ENCODE measurements around the gene POLR3B.
"Not testable (repeated sequence)": the region's sequence is repeated elsewhere in the genome, so short reads cannot be mapped to it uniquely, and the experiment has no call there.

The POLR3B gene

DNA sequence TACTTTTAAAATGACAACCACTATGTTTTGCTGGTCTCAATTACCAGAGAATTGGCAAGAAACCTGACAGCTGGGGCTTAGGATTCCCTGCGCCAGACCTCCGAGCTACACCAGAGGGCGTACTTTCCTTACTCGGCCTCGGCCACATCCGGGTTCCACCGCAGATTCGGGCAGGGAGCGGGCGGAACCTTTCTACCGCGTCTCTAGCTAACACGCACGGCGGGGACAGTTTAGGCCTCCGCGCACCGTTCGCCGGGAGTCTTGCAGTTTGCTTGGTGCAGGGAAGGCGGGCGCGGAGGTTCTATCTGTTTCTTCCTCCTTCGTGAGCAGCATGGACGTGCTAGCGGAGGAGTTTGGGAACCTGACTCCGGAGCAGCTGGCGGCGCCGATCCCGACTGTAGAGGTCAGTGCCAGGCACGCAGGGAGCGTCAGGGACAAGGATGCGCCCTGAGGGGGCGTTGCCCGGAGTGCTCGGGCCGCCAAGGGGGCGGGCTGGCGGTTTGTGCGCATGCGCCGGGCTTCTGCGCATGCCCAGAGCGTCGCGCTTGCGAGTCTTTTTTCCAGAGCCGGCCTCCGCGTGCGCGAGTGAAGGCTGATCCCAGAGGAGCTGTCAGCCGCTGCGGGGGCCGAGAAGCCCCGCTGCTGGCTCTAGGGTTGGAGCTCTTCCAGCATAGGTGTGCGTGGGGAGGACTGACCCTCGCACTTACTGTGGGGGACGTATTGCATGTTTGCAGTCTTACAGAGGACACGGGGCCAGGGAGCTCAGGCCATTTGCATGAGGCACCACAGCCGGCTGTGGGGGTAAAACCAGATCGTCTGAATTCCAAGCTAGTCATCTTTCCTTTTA is at the start of gene POLR3B:
POLR3B (plus strand) TSS at position 200 of the 847 bp plus-strand sequence; CDS start at position 332, 132 bp downstream.
- peak; percentile 89 to 95 (median 95) for DNase-seq (ENCODE audit: low read depth in 3 of 3)

DNA sequence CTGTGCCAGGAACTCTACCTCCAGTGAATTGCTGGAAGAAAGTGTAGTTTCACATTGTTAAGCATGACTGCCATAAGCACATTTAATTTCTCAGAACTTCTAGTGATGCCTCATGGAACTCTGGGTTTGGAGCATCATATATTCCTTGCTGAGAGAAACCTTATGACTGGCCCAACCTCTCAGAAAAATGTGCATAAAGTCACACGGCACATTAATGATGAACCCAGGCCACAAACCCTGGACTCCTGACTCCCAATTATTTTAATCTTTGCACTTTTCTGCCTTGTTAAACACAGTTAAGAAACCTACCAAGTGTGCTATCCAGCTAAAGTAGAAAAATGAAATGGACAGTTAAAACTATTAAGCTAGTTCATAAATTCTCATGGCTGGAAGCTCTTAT is 49.4 kb upstream of the POLR3B start:
- DNase-seq (ENCODE audit: low read depth in 3 of 3): no peak

DNA sequence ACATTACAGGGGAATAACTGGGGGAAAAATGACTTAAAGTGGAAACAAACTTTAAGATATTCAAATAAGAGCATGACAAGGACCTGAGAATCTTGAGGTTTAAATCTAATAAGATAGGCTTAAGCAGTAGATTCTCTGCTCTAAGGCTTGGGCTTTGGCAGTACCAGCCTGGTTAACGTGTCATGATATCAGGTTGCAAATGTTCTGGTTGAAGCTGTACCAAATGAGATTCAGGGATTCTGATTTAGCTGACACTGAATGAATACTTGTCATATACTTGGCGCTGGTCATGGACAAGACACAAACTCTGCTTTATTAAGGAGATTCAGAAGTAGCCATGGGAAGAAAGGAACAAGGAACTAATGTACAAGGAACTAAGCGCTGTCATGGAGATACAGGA is 48.9 kb upstream of the POLR3B start:
- DNase-seq (ENCODE audit: low read depth in 3 of 3): no peak

DNA sequence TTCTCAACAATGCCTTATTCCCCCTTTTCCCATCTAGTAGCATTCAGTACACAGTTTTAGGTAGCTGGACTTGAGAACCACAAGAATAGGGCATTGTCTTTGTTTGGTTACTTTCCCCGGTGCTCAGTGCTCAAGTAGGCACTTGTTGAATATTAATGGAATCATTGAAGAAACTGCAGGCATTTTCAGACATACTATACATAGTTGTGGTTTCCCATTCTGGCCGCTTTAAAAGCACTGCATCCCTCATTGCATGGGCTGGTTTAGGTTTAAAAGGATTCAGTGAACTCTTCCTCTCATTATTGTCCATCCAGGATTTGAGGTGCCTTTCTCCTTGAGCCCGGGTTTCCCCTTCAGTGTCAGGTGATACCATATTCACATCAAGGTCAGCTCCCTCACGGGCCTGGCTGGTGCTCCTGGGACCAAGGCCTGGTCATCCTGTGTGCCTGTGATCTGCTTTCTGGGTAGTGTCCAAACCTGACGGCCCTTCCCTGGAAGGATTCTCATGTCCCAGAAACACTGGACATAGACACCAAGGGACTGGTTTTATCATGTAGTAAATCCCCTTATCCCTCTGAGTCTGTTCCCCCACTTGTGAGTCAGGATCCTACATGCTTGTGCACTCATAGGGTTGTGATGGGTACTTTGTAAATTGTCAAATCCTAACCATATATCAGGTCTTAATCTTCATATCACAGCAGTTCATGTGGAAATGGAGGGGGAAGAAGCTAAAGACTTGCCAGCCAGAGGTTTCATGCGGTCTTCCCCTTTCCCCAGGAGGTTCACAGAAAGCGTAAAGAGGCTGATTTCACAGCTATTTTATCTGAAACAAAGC is 47.7 kb upstream of the POLR3B start:
- no peak for DNase-seq (ENCODE audit: low read depth in 3 of 3)

DNA sequence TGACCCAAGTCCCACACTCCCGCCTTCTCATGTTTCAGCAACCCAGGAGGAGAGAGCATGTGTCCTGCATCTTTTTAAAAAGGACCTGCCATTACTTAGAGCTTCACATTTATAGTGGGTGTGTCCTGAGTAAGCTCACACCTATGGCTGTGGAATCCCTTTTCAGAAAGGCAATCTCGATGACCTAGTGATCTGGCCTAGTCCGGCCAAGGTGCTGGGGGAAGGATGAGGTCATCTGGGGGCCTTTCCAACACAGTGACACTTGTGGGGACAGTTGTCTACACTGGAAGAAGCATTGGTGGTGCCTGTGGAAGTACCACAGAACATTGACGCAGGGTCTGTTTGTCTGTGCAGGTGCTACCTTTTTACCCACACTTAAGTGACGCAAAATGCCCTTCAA is 46.9 kb upstream of the POLR3B start:
- no peak for DNase-seq (ENCODE audit: low read depth in 3 of 3)

DNA sequence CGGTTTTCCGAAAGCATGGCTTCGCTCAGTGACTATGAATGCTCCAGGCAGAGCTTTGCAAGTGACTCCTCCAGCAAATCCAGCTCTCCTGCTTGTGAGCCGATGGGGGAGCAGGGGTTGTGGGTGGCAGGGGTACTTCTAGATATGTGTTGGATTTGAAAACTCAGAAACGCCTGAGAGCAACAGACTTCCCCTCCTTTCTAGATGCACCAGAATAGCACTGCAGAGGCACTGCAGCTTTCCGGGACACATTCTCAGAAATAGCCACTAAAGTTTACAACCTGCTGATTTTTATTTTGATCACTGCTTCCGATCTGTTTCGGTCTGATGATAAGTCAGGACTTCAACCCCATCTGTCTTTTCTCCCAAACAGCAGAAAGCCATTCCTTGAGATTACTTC is 46.4 kb upstream of the POLR3B start:
- DNase-seq (ENCODE audit: low read depth in 3 of 3): no peak

DNA sequence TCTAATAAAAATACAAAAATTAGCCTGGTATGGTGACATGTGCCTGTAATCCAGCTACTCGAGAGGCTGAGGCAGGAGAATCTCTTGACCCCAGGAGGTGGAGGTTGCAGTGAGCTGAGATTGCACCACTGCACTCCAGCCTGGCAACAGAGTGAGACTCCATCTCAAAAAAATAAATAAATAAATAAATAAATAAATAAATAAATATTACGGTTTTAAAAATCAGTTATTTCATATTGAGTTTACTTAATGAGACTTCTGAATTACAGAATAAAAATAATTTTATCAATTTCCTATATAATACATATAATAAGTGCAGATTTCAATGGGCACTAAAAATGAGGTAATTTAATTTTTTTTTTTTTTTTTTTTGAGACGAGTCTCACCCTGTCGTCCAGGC is 44.1 kb upstream of the POLR3B start:
- DNase-seq (ENCODE audit: low read depth in 3 of 3): not testable (repeated sequence)

DNA sequence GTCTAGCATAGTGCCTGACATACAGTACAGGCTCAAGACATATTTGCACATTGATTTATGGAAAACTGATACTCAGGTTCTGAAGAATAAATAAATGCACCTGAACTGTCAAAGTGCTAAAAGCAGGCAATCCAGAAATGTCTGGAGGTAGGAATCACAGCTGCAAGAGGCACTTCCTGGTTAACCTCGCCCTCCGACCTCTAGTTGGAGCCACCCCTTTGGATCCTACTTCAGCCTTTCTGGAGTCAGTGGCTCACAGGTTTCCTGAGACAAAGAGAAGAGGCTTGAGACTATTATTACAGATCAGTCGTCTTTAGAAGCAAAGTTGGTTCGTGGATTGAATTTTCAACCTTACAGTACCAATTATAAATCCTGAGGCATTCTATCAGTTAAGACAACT is 42.0 kb upstream of the POLR3B start:
- DNase-seq (ENCODE audit: low read depth in 3 of 3): no peak

DNA sequence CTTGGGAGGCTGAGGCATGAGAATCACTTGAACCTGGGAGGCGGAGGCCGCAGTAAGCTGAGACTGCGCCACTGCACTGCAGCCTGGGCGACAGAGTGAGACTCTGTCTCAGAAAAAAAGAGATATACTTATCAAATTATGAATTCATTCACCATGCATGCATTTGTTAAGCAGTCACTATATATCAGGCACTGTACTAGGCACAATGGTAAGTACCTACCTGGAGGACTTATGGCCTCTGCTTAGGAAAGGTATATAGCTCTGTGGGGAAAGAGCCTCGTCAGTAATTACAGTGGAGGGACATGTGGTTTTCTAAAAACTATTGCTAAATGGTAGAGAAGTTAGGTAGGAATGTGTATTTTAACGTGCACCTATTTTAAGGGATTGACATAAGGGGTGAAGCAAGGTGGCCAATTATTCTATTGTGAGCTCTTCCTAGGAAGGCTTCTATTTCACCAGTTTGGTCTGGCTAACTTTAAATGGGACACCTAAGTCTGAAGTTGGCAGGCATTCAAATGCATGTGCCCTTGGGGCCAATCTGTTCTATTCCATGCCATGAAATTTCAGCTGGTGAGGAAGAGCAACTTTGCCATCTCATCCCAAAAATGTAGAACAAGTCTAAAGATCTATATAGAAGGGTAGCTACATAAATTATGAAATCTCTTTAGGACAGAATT is 40.0 kb upstream of the POLR3B start:
- no peak for DNase-seq (ENCODE audit: low read depth in 3 of 3)

DNA sequence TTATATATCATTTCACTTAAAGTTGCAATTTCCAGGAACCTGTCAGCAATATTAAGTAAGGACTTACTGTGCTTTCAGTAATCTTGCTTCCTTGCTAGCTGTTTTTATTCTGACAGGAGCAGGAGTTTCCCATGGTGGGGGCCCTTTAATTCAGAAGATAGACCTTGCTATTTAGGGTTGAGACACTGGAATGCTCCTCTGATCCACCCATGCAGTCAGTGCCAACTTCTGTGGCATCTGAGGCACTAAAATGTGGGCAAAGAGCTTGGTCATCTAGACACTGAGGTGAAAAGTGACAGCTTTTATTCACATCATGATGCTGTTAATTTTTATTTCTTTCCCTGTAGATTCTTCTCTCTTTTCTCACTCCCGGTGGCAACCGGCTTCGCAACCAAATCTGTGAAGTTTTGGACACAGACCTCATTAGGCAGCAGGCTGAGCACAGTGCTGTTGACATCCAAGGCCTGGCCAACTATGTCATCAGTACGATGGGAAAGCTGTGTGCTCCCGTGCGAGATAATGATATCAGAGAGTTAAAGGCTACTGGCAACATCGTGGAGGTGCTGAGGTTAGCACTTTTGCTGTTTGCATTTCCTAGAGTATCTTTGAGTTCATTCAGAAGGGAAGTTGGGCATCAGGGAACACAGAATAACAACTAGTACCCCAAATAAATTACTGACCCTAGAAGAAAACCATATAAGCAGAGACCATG is 36.3 kb upstream of the POLR3B start:
- DNase-seq (ENCODE audit: low read depth in 3 of 3): no peak

DNA sequence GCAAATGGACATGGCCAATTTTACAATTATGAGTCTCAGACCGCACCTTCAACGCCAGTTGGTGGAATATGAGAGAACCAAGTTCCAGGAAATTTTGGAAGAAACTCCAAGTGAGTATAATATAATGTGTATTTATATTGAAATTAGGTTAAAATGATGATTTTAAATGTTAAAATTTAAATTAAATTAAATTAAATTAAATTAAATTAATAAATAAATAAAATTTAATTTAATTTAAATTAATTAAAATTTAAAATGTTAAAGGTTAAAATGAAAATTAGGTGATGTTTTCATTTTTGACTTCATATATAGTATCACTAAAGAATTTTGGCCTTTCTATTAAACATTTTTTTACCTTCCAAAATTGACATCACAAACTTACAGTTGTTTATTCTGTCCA is 34.0 kb upstream of the POLR3B start:
- no peak for DNase-seq (ENCODE audit: low read depth in 3 of 3)

DNA sequence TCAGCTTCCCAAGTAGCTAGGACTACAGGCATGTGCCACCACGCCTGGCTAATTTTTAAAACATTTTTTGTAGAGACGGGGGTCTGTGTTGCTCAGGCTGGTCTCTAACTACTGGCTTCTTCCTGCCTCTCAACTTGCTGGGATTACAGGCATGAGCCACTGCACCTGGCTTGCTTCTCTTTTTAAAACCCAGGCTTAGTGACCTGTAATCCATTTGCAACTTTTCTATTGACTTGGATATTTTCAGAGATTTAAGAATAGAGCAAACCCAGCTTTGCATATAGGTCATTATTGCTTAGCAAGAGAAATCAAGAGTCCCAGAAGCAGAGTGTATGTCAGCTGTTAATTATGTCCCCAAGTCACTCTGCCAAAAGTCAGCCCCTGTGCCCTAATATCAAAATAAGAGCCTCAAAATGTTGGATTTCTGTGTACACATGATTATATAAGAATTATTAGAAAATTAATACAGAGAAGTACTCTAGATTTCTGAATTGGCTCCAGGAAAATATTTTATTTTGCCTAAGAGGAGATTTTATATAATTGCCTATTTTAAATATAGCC is 30.2 kb upstream of the POLR3B start:
- no peak for DNase-seq (ENCODE audit: low read depth in 3 of 3)

DNA sequence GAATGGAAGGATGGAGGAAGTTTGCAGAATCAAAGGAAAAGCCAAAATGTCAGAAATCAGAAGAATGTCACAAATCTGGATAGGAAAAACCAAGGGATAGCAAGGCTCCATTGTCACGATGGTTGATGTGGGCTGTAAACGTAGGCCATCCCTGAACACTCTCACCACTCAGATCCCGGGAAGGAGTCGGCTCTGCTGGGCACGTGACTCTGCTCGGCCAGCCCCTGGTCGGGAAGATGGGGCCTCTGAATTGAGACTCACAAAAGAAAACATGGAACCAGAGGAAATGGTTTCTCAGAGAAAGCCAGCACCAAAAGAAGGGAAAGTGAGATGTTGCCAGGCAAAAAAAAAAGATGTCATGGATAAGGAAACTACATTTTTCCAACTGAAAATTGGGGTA is 28.8 kb upstream of the POLR3B start:
- DNase-seq (ENCODE audit: low read depth in 3 of 3): no peak

DNA sequence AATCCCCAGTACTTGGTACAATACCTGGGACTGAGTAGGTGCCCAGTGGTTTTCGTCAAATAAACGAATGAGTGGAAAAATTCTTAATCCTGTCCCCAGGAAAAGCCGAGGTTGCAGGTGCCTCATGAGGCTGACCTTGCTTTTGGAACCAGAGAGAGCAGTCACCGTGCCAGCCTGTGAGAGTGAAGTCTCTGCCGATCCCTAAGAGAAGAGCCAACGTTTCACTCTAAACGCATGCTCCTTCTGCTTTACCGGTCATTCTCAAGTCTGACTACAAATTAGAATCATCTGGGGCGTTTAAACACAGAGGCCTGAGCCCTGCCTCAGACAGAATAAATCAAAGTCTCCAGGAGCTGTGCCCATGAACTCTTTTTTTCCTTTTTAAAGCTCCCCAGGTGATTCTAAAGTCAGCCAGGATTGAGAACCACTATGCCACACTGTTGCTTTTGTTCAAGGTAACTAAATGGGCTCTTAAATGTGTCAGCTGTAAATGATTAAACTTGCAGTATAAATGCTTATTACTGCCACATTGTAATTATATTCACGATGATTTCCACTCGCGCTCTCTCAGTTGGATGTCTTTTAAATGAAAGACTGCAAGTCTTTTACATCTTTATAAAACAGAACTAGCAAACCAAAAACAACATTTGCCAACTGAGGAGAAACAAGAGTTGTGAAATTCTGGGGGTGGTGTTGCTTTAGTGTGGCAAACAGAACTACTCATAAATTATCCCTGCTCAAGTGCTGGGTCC is 28.1 kb upstream of the POLR3B start:
- DNase-seq (ENCODE audit: low read depth in 3 of 3): no peak

DNA sequence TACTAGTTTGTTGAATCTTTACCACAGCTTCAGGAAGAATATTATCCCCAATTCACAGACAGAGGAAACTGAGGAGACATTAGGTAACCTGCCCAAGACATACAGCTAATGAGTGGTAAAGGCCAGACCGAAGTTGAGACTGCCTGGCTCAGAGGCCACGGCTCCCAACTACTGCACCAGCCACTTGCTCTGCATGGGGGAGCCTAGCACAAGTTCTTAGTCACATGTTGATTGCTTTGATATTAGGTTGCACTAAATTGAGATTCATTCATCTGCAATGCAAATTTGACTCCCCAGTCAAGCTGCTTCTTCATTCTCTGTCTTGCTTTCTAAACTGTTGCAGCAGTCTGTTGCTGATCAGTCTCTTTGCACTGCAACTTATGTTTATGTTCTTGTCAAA is 25.9 kb upstream of the POLR3B start:
- no peak for DNase-seq (ENCODE audit: low read depth in 3 of 3)

DNA sequence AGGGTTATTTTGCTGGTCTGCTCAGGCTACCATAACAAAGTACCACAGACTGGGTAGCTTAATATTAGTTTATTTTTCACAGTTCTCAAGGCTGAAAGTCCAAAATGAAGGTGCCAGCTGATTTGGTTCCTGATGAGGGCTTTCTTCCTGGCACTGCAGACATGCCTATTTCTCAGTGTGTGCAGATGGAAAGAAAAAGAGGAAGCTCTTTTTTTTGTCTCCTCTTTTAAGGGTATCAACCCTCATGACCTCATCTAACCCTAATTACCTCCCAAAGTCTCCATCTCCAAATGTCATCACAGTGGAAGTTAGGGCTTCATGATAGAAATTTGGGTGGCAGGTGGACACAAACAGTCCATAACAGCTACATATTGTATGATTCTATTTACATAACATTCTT is 25.0 kb upstream of the POLR3B start:
- no peak for DNase-seq (ENCODE audit: low read depth in 3 of 3)

DNA sequence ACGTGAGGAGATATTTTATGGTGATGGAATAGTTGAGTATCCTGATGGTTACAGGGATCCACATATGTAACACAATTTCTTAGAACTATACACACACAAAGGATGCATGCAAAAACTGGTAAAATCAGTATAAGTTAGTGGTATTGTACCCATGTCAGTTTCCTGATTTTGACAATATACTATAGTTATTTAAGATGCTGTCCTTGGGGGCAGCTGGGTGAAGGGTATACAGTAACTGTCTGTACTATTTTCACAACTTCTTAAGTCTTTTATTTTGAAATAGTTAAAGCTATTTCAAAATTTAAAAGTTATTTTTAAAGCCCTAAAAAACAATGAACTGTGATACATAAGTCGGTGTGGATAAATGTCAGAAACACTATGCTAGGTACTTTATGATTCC is 24.5 kb upstream of the POLR3B start:
- no peak for DNase-seq (ENCODE audit: low read depth in 3 of 3)

DNA sequence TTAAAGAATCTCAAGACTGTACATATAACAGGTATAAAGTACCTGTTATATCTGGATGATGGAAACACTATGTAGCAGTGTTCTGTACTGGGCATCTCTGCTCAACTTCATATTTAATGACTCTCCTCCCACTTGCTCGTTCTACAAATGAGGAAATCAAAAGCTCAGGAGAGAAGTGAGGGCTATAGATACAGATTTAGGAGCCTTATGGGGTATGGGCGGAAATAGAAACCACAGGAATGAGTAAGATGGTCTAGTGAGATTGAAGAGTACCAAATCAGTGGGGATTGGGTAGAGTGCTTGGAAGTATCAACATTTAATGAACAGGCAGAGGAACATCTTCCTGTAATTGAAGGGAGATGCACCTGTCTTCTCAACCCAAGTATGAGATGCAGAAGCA is 23.8 kb upstream of the POLR3B start:
- no peak for DNase-seq (ENCODE audit: low read depth in 3 of 3)

DNA sequence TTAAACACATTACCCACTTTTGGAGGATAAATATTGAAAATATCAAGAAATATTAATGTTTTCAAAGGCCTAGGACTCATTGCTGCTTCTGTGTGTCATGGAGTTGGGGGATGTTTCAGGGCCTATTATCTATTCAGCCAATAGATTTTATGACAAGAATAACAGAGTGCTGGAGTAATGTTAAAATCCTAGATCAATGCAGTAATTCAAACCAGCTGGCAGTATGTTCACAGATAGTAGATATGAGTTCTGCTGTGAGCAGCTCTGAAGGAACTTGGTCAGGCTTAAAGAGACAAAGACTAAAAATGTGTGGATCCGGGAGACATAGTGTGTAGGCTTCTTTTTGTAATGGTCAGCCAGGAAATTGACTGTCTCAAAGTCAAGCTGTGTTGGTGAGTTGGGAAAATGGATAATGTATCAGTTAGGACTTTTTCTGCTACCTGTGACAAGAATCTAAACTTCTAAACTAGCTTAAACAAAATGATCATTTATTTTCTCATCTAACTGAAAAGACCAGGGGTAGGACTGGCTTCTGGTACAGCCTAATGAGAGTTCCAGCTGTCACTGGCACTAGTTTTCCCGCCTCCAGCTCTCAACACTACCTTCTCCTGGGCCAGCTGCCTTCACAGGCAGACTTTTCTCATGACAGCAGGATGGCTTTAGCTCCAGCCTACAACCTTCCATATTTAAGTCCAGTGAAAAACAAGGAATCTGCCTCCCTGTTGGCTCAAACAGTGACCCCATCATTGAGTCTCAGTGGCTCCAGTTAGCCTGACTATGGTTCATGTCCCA is 16.3 kb upstream of the POLR3B start:
- no peak for DNase-seq (ENCODE audit: low read depth in 3 of 3)
